GM21619 (cell line): ENCODE measurements around the gene GALNT8.
"Not testable (repeated sequence)": the region's sequence is repeated elsewhere in the genome, so short reads cannot be mapped to it uniquely, and the experiment has no call there.

ENCODE experiments used
- ATAC-seq: cut with Tn5 transposase; IDR thresholded peaks from one replicate; pipeline ENCODE4 v1.9.1; 2021; ENCODE audit not compliant: unreplicated experiment

GALNT8 gene

GRCh38 chr12:4742416-4742970 lies 22.3 kb downstream of the GALNT8 start:
- no peak for ATAC-seq

- no peak for ATAC-seq
Observed at GRCh38 chr12:4743046-4743445, 22.8 kb downstream of the GALNT8 start.

GRCh38 chr12:4744709-4745108 lies 24.5 kb downstream of the GALNT8 start:
- ATAC-seq, result no peak

GRCh38 chr12:4745249-4745648 lies 25.0 kb downstream of the GALNT8 start:
- ATAC-seq, result no peak

GRCh38 chr12:4751654-4752053 lies 31.5 kb downstream of the GALNT8 start:
- ATAC-seq, result not testable (repeated sequence)

DNA sequence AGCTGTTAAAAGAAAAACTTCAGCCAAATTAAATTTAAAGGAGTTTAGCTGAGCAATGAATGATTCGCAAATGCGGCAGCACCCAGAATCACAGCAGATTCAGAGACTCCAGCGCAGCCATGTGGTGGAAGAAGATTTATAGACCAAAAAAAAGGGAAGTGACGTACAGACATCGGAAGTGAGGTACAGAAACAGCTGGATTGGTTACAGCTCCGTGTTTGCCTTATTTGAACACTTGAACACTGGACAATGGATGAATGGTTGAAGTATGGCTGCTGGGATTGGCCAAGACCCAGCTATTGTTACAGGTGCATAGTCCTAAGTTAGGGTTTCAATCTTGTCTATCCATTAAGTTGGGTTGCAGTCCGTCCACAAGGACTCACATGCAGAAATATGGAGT lies 42.6 kb downstream of the GALNT8 start:
- ATAC-seq, result no peak

- ATAC-seq, result no peak
Observed at GRCh38 chr12:4763549-4763948, 43.3 kb downstream of the GALNT8 start.

GRCh38 chr12:4766445-4766844 lies 46.2 kb downstream of the GALNT8 start:
- ATAC-seq, result no peak

DNA sequence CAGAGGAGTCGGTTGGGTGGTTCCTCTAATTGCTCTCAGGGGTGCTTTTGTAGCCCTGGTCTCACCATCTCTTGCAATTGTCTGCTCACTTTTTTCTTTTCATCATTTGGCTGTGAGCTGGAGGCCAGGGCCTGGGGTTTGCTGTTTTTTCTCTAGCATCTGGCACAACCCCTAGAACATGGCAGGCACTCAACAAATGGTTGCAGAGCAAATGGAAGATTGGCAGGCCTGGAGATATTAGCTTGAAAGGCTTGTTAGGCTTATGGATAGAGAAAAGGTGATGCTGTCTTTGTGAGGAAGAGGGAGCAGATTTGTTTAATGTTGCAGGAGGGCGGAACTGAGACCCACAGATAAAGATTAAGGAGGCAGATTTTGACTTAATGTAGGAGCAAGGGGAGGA lies 47.0 kb downstream of the GALNT8 start:
- ATAC-seq, result no peak

- ATAC-seq, result no peak
Observed at GRCh38 chr12:4768341-4768740, 48.1 kb downstream of the GALNT8 start.

DNA sequence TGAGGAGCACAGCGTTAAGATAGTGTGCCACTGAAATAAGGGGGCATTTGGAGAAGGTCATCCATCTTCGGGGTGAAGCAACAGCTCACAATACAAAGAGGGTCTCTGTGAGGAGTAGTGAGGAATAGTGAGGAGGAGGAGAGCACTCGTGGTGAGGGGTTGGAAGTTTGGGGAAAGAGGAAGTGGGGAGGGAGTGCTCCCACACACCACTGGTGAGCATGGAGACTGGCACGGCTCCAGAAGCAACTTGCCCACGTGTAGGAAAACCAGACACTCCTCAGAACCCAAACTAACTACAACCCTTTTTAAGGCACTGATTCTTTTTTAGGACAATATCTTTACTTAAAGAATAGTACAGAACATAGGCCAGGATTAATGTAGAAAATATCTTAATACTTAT lies 48.9 kb downstream of the GALNT8 start:
- no peak for ATAC-seq

- ATAC-seq, result no peak
Observed at GRCh38 chr12:4771172-4771959, 51.2 kb downstream of the GALNT8 start.

- ATAC-seq, result no peak
Observed at GRCh38 chr12:4771960-4772566, 51.9 kb downstream of the GALNT8 start.

DNA sequence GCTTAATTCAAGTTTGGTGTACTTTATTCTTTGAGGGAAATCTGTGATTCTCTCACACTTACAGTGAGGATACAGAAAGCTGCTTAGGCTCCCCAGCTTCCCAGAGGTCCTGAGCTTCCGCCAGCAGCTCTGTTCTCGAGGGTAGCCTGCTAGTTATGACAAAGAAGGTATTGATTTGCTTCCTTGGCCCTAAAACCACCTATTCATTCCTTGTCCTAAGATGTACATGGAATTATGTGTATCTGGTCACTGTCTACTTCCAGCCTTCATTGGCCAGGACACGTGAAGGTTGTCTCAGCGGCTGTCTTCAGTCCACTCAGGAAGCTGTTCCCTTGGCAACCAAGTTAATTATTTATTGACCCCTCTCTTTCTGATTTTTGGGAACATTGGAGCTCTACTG lies 55.7 kb downstream of the GALNT8 start:
- ATAC-seq, result no peak

DNA sequence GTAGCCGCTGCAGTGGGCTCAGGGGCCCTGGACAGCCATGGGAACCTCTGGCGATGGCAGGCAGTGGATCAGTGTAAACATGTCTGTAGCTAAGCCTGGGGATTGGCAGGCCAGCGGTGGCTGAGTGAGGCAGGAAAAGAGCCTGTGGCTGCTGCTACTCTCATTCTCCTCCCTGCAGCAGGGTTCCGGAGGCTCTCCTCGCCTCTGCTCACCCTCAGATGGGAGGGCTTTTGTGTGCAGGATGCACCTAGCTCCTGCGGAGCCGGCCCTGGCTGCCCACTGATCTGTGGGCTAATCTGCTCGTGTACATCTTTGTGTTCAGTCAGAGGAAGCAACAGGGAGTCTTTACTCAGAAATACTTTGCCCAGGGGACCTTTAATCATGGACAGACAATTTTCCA lies 59.5 kb downstream of the GALNT8 start:
- no peak for ATAC-seq

- no peak for ATAC-seq
Observed at GRCh38 chr12:4780641-4781611, 60.7 kb downstream of the GALNT8 start.

DNA sequence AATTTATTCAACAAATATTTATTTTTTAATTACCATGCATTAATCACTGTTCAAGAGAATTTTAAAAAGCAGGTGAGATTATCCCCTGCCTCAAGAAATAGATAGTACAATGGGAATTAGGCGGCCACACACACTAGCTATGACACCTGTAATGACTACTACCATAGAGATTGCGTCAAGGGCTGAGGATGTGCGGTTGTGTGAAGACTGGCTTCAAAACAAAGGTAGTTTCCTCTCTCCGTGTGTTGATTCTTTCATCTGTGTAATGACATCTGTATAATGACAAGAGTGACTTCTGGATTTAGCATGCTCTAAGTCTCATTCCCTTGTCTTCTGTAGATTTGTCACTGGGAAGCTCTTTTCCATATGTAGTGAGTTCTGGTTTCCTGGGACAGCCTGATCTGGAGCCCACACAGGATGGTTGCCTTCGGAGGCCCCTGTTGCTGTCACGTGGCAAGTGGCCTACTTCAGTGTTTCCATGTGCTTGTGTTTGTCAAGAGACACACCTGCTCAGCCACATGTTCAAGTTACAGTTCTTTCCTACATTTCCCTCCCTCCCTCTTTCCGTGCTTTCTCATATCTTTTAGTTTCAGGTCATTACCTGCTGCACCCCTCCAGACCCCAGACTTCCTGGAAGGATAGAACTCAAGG lies 64.3 kb downstream of the GALNT8 start:
- ATAC-seq, result no peak

GRCh38 chr12:4786795-4787194 lies 66.6 kb downstream of the GALNT8 start:
- no peak for ATAC-seq

DNA sequence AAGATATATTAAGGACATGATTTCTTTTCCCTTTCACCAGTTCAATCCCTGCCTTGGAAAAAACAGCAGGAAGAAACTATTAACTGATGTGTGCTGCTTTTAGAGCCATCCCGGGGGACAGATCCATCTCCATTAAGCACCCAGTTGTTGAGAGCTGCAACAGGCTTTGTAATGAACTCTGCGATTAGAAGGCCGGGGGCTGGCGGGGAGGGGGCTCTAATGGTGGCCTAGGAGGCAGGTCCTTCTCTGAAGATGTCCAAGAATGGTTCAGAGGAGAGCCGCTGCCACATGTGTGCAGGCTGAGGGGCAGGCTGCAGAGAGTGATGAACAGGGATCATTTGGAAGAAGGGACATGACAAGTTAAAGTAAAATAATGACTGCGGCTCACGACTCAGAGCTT lies 67.8 kb downstream of the GALNT8 start:
- no peak for ATAC-seq

- ATAC-seq, result no peak
Observed at GRCh38 chr12:4789776-4790175, 69.6 kb downstream of the GALNT8 start.

DNA sequence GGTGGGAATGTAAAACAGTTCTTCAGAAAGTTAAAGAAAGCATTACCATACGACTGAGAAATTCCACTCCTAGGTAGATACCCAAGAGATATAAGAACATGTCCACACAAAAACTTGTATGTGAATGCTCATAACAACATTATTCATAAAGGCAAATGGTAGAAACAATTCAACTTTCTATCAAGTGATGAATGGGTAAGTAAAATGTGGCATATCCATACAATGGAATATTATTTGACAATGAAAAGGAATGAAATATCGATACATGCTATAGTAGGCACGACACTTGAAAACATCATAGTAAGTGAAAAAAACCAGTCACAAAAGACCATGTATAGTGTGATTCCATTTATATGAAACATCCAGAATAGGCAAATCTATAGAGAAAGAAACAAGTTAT lies 71.3 kb downstream of the GALNT8 start:
- ATAC-seq, result no peak
